Central memory CD8-positive, alpha-beta T cell (primary cell): ENCODE results near the gene AGPAT4.
A peak's percentile ranks its signal among the peaks of the same experiment; 100 is the strongest.

Experiments
- ATAC-seq: fragments of 150-1000 bp; cut with Tn5 transposase; replicated peaks from 2 replicates; pipeline ENCODE4 v1.10.0; 2022; ENCODE audit warnings: mild to moderate bottlenecking, moderate FRiP score, moderate number of reproducible peaks; ENCODE audit not compliant: poor library complexity, severe bottlenecking; ENCODE audit errors: extremely low read depth
- DNase-seq, 2 donors: peaks; one replicate each; pipeline ENCODE4 v3.0.0; 2021; ENCODE audit warnings: low spot score in 2 of 2
- H3K27ac Mint-ChIP-seq: one replicate; pipeline ENCODE4 v1.8.0; 2022; ENCODE audit warnings: low read depth, mild to moderate bottlenecking, moderate library complexity, mixed read lengths
- H3K27me3 Mint-ChIP-seq: one replicate; pipeline ENCODE4 v1.8.0; 2022; ENCODE audit warnings: mixed read lengths
- H3K36me3 Mint-ChIP-seq: one replicate; pipeline ENCODE4 v1.8.0; 2022; ENCODE audit warnings: mild to moderate bottlenecking, moderate library complexity, mixed read lengths; ENCODE audit not compliant: insufficient read depth
- H3K4me1 Mint-ChIP-seq: one replicate; pipeline ENCODE4 v1.8.0; 2022; ENCODE audit warnings: mixed read lengths
- H3K4me3 Mint-ChIP-seq: one replicate; pipeline ENCODE4 v1.8.0; 2022; ENCODE audit warnings: mild to moderate bottlenecking, moderate library complexity, mixed read lengths
- H3K9me3 Mint-ChIP-seq: one replicate; pipeline ENCODE4 v1.8.0; 2022; ENCODE audit warnings: mixed read lengths

Gene AGPAT4

DNA sequence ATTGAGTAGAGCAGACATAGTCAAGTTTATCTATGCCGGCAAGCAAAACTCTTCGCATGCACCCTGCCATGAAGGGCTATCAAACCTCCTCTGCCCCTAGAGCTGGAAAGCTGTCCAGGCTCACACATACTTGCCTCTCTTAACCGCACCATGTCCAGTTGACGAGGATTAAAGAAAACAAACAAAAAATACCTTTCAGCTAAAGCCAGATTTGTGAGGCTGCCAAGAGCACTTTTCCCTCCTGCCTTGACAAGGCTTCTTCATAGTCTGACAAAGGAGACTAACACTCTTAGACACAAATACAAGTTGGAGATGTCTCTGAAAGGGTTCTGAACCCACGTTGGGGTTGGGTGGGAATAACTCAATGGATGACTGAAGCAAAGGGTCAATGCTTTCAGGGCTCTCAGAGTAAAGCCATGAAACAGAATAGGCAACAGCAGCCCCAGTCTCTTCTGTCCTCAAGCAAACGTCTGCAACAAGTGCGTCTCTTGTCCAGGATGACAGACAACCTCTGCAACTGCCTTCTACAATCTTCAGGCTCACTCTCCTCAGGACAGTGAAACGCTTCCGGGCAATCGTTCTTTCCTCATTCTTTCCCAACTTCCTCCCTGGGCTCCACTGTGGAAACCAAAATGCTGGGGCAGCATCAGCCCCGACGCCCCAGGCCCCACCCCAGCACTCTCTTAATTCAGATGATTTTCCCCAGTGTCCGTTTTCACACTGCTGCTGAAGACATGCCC lies 57.8 kb downstream of the AGPAT4 start:
- no peaks in the 10 kb centered on the region for H3K27me3 Mint-ChIP-seq
- peaks cover 10% of the 10 kb centered on the region for H3K4me1 Mint-ChIP-seq
- H3K9me3 Mint-ChIP-seq, result no peaks in the 10 kb centered on the region
- H3K4me3 Mint-ChIP-seq, result no peak overlapping the region
- ATAC-seq (no peak), DNase-seq (no peak)
- no peak overlapping the region for H3K27ac Mint-ChIP-seq
- peaks cover 2% of the 10 kb centered on the region for H3K36me3 Mint-ChIP-seq

DNA sequence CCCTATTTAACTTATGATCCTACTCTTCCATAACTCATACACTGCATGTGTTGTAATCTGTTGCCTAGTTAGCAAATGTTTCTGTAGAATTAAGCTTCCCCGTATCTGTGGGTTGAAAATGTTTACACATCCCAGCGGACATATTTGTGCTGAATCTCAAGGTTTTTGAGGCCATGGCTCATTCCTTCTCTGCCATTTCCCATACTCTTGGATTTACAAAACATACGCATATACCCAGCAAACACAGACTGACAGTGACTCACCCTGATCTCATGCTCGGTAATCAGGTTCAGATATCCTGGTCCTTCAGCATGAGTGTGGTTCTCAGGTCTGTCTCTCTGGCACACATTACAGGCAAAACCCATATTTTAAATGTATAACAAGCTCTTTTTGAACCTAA lies 58.7 kb downstream of the AGPAT4 start:
- Mint-ChIP-seq H3K4me3 (no peak overlapping the region), H3K27me3 (no peaks in the 10 kb centered on the region), H3K9me3 (no peaks in the 10 kb centered on the region), H3K4me1 (peaks cover 10% of the 10 kb centered on the region), H3K36me3 (peaks cover 2% of the 10 kb centered on the region), H3K27ac (no peak overlapping the region)
- DNase-seq (no peak), ATAC-seq (no peak)

DNA sequence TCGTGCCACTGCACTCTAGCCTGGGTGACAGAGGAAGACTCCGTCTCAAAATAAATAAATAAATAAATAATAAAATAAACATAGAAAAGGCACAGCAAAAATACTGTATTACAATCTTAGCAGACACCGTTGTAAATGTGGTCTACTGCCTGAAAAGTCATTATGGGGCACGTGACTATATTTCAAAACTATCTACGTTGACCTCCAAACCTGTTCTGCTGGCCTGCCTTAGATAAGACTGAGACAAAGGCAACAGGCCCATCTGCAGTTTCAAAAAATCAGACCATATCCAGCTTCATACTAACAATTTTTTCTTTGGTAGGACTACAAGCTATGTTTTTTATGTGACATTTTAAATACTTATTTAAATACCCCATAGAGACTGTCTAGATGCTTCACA lies 59.1 kb downstream of the AGPAT4 start:
- Mint-ChIP-seq H3K4me1 (peaks cover 10% of the 10 kb centered on the region), H3K4me3 (no peak overlapping the region), H3K27ac (no peak overlapping the region), H3K36me3 (peaks cover 2% of the 10 kb centered on the region), H3K9me3 (no peaks in the 10 kb centered on the region), H3K27me3 (no peaks in the 10 kb centered on the region)
- ATAC-seq (no peak), DNase-seq (no peak)

DNA sequence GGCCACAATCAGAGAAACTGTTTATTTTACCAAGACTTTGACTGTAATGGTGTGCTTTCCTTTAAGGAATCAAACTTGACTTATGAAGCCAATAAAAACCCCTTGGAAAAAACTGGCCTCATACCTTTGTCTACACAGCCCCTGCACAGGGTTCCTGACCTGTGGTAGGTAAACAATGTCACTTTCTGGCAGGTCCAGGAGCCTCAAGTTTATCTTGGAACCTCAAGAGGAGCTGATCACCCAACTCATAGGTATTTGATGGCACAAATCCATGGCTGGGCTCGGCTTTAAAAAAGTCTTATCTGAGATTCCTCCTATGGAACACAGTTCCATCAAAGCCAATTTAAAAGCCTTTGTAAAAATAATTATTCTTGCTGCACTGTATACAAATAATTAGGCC lies 61.0 kb downstream of the AGPAT4 start:
- no peak for ATAC-seq
- Mint-ChIP-seq H3K4me1 (peaks cover 10% of the 10 kb centered on the region), H3K27ac (no peak overlapping the region), H3K36me3 (peaks cover 2% of the 10 kb centered on the region), H3K4me3 (no peak overlapping the region), H3K9me3 (no peaks in the 10 kb centered on the region), H3K27me3 (no peaks in the 10 kb centered on the region)
- no peak for DNase-seq

DNA sequence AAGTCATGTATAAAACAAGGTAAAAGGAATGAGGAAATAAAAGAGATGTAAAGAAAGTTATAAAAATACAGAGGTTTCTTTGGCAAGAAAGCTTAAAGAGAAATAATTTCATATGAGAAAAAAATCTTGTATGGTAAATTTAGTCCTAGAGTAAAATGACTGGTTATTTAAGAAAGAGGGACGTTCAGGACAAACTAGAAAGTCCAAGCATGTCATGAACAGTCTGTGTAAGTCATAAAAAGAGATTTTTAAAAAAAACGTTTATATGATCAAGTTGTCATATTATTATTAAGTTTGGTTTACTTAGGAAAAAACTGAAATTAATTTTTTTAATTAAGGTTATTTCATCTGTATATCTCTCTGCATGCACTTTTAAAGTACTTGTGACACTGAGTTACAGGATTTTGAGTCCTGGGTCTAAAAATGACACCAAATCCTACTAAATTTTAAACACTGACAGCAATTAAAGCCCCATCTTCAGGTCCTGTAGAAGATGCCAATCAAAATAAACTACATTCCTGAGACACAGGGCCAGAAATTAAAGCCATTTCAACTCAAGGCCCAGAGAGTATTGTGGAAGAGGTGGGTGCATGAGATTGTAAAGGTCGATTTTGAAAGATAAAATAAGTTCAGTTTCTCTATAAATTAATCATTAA lies 62.4 kb downstream of the AGPAT4 start:
- ATAC-seq, result no peak

DNA sequence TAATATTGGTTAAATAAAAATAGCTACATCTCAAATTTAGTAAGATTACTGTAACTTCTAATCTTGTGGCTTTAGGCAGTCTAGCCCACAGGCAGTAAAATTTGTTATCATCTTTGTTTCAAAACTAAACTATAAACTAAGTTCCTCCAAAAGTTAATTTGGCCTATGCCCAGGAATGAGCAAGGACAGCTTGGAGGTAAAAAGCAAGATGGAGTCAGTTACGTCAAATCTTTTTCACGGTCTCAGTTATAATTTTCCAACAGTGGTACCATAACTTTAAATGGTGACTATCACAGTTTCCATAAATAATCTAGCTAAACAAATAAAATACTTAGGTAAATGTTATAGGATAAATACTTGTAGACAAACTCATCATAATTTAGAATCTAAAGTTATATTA lies 63.0 kb downstream of the AGPAT4 start:
- Mint-ChIP-seq H3K4me1 (no peaks in the 10 kb centered on the region), H3K4me3 (no peak overlapping the region), H3K9me3 (no peaks in the 10 kb centered on the region), H3K27ac (no peak overlapping the region), H3K27me3 (no peaks in the 10 kb centered on the region), H3K36me3 (no peaks in the 10 kb centered on the region)
- no peak for DNase-seq
- no peak for ATAC-seq

More for the DNA sequence above, 62.4 kb downstream of the AGPAT4 start:
- DNase-seq, result no peak
- no peak overlapping the region for H3K27ac Mint-ChIP-seq
- H3K4me1 Mint-ChIP-seq, result peaks cover 3% of the 10 kb centered on the region
- H3K9me3 Mint-ChIP-seq, result no peaks in the 10 kb centered on the region
- no peak overlapping the region for H3K4me3 Mint-ChIP-seq
- H3K36me3 Mint-ChIP-seq, result peaks cover 2% of the 10 kb centered on the region
- no peaks in the 10 kb centered on the region for H3K27me3 Mint-ChIP-seq

DNA sequence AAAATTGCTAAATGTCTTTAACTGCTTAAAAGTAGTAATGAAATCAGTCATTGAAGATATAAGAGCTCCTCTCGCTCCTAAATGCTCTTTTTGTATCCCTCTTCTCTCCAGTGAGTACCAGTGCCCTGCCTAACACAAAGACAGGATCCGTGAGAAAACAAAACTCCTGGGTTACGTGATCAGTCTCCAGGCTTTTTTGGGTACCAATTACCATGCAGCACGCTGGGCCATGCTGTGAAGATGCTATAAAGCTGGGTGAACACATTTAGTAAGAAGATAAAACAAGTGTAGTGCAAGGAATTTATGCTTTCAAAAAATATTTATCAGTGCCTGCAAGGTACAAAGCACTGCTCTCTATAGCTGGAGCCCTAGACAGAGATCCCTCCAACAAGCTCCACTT lies 66.7 kb downstream of the AGPAT4 start:
- H3K9me3 Mint-ChIP-seq, result no peaks in the 10 kb centered on the region

DNA sequence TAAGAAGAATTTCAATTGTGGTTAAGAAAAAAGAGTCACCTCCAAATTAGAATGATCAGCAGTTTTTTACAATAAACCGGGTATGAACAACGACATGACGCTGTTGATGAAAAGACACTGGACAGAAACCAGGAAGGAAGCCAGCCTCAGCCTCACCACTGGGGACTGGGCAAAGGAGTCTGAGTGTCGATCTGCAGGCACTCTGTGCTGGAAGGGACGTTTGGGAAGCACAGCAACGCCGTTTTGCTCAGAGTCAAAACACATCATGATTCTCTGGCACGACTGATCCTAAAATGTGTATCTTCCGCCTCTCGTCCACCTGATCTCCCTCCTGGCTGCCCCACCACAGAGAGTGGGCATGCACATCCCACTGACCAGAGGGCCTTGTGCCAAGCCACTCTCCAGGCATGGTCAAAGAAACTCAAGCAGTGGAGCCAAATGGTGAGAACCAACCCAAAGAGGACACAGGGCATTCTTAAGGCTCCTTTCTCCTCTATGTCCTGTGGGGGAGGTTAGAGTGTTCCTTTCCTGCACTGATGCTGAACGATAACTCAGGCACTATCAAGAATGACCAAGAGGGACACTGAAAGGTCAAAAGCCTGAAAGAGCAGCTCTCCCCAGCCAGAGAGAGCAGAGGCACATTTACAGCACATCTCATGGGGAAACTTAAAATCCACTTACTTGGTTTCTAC lies 68.8 kb downstream of the AGPAT4 start:
- ATAC-seq, result no peak
- peaks cover 5% of the 10 kb centered on the region for H3K36me3 Mint-ChIP-seq
- peaks cover 13% of the 10 kb centered on the region for H3K4me1 Mint-ChIP-seq
- H3K9me3 Mint-ChIP-seq, result no peaks in the 10 kb centered on the region
- no peak overlapping the region for H3K4me3 Mint-ChIP-seq
- H3K27ac Mint-ChIP-seq, result peak overlapping the region; percentile 5
- no peaks in the 10 kb centered on the region for H3K27me3 Mint-ChIP-seq
- DNase-seq, result no peak

More for the DNA sequence above, 66.7 kb downstream of the AGPAT4 start:
- ATAC-seq, result no peak
- DNase-seq, result no peak
- no peaks in the 10 kb centered on the region for H3K27me3 Mint-ChIP-seq
- H3K27ac Mint-ChIP-seq, result no peak overlapping the region
- H3K36me3 Mint-ChIP-seq, result peaks cover 3% of the 10 kb centered on the region
- H3K4me1 Mint-ChIP-seq, result peaks cover 1% of the 10 kb centered on the region
- H3K4me3 Mint-ChIP-seq, result no peak overlapping the region

DNA sequence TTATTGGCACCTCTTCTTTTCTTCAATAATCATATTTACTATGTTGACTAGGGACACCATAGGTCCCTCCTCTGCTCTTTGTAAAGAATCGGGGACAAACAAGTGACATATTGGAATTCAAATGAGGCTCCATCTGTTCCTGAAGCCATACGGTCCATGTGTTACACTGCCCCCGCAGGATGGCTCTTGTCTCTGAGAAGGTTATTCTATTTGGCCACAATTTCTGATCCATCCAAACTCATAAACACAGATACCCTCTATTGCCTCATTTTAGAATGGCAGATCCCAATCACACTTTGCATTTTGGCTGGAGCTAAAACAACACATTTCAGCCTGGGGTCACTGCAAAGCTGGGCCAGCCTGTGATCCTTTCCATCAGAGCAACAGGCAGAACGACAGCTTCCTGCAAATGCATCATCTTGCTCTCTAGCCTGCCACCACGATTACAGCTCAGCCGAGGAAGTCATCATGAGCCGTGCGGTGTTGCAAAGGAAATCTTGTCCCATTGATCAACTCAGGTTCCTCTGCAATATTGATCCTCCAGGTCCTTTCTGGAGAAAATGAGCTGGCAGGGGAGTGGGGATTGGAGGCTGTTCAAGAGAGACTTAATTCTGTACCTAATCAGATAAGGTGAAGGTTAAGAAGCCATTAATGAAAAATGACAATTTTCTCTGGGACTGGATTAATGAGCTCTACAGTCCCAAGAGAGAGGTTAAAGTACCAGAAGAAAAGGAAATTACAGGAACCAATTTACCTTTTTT lies 73.1 kb downstream of the AGPAT4 start:
- Mint-ChIP-seq H3K4me3 (no peak overlapping the region), H3K36me3 (peaks cover 5% of the 10 kb centered on the region), H3K4me1 (peaks cover 13% of the 10 kb centered on the region), H3K9me3 (no peaks in the 10 kb centered on the region), H3K27me3 (no peaks in the 10 kb centered on the region), H3K27ac (peak overlapping the region; percentile 44)
- no peak for DNase-seq
- ATAC-seq, result no peak

DNA sequence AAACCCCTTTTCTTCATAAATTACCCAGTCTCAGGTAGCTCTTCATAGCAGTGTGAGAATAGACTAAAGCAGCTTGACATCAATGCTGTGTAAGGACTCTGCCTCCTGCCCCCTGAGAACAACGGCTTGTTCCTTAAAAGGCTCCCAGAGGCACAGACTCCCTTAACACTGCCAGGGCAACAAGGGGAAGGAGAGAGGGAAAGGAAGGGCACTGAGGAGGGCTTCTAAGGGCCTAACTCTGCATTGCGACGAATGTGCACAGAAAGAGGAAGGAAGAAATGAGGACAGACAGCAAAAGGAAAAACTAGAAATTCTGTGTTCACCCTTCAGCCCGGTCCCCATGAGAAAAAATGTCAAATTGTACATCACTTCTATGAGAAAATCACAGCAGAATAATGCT lies 74.0 kb downstream of the AGPAT4 start:
- Mint-ChIP-seq H3K27me3 (no peaks in the 10 kb centered on the region), H3K27ac (no peak overlapping the region), H3K9me3 (no peaks in the 10 kb centered on the region), H3K4me3 (no peak overlapping the region), H3K36me3 (peaks cover 5% of the 10 kb centered on the region), H3K4me1 (peaks cover 13% of the 10 kb centered on the region)
- ATAC-seq (no peak), DNase-seq (no peak)

DNA sequence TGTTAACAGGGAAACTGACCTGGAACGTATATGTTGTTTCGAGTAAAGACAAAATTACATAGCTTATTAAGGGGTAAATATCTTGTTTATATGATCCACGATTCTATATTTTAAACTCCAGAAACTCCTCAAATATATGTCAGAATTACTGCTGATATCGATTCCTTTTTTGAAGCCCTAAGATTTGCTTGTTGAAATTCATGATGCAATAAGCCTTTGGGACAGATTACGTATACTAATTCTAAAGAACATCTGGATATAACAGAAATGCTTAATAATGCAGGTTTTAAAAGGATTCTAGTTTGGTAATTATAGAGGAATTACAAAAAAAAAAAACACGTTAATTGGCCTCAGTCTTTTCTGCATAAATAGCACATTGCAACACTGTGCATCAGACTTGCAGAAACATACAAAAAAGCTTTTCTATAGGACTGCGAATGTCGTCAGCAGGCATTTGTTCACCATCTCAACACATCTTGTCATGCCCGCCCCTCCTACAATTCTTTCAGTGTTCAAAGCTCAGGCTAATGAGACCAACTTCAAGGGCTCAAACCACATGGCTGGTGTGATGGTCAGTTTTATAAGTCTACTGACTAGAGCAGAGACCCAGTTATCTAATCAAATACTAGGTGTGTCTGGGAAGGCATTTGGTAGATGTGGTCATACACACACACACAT lies 74.9 kb downstream of the AGPAT4 start:
- no peak for DNase-seq
- no peak overlapping the region for H3K27ac Mint-ChIP-seq
- no peak overlapping the region for H3K4me3 Mint-ChIP-seq
- no peaks in the 10 kb centered on the region for H3K9me3 Mint-ChIP-seq
- peaks cover 5% of the 10 kb centered on the region for H3K36me3 Mint-ChIP-seq
- H3K27me3 Mint-ChIP-seq, result no peaks in the 10 kb centered on the region
- peaks cover 13% of the 10 kb centered on the region for H3K4me1 Mint-ChIP-seq
- ATAC-seq, result no peak

DNA sequence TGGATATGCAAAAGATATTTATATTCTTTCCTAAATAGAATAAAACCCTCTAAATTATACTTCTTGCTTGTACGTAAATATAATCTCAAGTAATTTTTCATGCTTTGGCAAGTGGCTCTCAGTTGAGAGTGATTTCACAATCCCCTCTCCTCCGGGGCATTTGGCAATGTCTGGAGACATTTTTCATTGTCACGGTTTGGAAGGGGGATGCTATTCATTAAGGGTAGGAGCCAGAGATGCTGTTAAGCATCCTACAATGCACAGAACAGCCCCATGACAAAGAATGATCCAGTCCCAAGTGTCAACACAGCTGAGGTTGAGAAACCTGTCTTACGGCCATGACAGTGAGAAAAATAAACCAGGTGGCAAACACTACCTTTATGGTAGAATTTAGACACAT lies 75.7 kb downstream of the AGPAT4 start:
- no peak for ATAC-seq
- H3K27ac Mint-ChIP-seq, result no peak overlapping the region
- peaks cover 5% of the 10 kb centered on the region for H3K36me3 Mint-ChIP-seq
- no peaks in the 10 kb centered on the region for H3K27me3 Mint-ChIP-seq
- DNase-seq, result no peak
- H3K4me1 Mint-ChIP-seq, result peaks cover 13% of the 10 kb centered on the region
- no peaks in the 10 kb centered on the region for H3K9me3 Mint-ChIP-seq
- no peak overlapping the region for H3K4me3 Mint-ChIP-seq
